Astrocyte (in vitro differentiated cells and primary cell): Measurements from ENCODE around the gene RUNX1.

Experiments used
- EZH2 ChIP-seq: IDR thresholded peaks from 2 replicates; pipeline ENCODE4 v1.6.1; 2012; ENCODE audit warnings: mild to moderate bottlenecking, low read length, inconsistent platforms; ENCODE audit not compliant: insufficient read depth
- TF ChIP-seq, protein P1 (sequence below): IDR thresholded peaks from 2 replicates; pipeline ENCODE4 v1.5.1; 2011; ENCODE audit warnings: low read depth, mild to moderate bottlenecking, inconsistent platforms, low read length, moderate library complexity; ENCODE audit not compliant: insufficient read depth

GRCh38 chr21:34790834-34791233 is 258.3 kb downstream of the RUNX1 start:
- TF ChIP-seq, protein P1, sequence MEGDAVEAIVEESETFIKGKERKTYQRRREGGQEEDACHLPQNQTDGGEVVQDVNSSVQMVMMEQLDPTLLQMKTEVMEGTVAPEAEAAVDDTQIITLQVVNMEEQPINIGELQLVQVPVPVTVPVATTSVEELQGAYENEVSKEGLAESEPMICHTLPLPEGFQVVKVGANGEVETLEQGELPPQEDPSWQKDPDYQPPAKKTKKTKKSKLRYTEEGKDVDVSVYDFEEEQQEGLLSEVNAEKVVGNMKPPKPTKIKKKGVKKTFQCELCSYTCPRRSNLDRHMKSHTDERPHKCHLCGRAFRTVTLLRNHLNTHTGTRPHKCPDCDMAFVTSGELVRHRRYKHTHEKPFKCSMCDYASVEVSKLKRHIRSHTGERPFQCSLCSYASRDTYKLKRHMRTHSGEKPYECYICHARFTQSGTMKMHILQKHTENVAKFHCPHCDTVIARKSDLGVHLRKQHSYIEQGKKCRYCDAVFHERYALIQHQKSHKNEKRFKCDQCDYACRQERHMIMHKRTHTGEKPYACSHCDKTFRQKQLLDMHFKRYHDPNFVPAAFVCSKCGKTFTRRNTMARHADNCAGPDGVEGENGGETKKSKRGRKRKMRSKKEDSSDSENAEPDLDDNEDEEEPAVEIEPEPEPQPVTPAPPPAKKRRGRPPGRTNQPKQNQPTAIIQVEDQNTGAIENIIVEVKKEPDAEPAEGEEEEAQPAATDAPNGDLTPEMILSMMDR, result no peak
- TF ChIP-seq EZH2, result no peak
